Activated CD4-positive, alpha-beta T cell treated with anti-CD3 and anti-CD28 coated beads for 48 hours (primary cell): ENCODE results near the gene PCIF1.

Experiments used
- DNase-seq: peaks from one replicate; pipeline ENCODE4 v3.0.0-alpha.2; 2020

Gene PCIF1

DNA sequence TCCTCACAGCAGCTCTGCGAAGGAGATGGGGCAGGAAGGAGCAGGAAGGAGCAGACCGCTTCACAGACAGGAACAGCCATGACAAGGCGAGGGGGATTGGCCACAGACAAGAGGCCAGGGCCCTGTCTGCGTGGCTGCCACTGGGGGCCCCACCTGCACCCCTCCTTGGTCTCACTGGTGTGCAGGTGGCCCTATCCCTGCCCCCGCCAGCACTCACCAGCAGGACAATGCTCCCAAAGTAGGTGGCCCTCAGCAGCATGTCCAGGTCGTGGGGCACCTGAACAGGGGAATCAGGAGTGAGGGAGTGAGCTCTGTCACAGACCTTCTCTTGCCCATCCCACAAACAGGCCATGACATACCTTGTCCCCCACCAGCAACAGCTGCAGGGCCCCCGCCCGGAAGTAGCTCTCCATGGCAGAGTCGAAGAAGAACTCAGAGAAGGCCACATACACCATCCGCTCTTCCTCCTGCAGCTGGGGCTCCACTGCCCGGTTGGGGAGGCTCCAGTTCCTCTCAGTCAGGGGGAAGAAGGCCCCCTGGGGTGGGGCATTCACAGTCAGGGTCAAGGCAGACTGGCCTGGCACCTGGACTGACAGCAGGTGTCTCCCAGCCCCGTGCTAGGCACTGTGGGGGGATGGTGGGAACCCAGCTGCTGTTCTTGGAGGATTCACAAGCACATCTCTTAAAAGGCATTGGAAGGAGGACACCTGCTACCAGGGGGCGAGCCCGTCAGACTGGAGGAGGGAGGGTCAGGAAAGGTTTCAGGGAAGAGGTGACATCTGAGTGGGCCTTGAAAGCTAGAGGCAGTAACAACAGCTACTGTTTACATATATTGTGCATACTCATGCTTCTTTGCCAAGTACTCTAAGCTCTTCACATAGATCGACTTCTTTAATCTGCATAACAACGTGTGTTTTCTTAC, 29.6 kb upstream of the PCIF1 start:
- no peak for DNase-seq

DNA sequence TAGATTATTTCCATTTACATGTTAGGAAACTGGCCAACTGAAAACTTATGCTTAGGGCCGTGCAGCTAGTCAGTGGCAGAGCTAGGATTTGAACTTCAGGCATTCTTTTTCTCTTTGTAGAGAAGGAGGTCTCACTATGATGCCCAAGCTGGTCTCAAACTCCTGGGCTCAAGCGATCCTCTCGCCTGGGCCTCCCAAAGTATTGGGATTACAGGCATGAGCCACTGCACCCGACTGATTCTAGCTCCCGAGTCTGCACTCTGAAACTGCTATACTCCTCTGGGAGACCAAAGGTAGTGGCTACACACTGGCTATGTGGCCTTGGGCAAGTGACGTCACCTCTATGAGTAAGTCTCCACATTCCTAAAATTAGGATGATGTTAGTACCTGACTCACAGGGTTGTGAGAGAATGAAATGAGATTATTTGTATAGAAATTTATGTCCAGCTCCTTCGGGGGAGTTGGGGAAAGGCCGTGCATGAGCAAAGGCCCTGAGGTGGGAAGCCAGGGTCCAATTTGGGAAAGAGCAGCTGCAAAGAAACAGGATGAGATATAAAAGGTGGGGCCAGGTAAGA, 28.9 kb upstream of the PCIF1 start:
- no peak for DNase-seq

DNA sequence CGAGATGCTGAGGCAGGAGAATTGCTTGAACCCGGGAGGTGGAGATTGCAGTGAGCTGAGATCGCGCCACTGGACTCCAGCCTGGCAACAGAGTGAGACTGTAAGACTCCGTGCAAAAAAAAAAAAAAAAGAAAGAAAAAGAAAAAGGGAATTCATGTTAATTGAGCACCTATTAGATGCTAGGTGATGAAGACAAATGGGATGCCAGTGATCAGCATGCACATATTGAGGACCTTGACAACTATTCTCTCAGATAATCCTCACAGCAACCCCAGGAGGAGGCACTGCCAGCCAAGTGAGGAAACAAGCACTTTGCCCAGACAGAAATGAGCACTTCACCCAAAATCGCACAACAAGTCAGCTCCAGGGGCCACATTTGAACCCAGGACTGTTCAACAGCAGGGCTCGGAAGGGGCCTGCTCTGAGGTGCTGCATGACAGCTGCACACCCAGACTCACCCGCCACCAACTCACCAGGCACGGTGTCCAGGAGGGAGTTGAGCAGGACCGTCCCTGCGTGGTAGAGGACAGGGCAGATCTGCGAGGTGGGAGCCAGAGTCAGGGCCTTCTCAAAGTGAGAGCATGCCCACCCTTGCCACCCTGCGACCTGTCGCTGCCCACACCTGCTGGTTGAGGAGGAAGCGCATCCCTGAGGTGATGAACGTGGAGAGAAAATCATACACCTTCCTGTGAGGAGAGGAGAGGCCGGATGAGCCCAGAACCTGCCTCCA, 27.1 kb upstream of the PCIF1 start:
- DNase-seq, result no peak

DNA sequence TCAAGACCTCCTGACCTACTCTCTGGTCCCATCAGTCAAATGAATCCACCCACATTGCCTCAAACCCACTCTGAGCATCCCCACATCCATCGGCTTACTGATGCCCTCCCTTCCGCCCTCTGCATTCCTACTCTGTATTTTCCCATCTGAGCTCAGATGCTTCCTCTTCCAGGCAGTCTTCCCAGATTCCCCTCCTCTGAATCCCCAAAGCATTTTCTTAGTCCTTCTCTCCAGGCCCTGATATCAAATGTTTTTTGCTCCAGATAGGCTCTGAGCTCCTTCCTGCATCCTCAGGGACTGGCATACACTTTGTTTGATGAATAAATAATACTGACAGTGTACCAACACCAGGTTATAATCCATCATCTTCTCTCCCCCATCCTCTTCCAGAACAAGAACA, 26.4 kb upstream of the PCIF1 start:
- no peak for DNase-seq

DNA sequence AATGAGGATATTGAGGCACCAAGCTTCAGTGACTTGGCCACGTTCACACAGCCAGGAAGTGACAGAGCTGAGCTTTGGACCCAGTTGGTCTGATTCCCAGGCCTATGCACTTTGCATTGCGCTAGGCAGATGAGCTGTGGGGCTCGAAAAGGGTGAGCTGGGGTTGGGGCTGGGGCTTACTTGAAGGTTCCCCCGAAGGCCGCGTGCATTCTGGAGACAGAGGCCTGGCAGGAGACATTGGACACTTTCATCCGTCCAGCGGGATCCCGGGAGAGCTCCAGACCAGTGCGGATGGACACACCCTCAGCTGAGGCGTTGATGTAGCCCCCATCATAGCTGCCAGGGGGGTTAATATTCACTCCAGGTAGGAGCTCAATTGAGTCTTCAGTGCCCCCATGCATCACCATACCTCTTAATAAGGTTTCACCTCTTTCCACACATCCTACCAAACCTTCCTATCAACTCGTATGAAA, 25.1 kb upstream of the PCIF1 start:
- DNase-seq, result no peak

DNA sequence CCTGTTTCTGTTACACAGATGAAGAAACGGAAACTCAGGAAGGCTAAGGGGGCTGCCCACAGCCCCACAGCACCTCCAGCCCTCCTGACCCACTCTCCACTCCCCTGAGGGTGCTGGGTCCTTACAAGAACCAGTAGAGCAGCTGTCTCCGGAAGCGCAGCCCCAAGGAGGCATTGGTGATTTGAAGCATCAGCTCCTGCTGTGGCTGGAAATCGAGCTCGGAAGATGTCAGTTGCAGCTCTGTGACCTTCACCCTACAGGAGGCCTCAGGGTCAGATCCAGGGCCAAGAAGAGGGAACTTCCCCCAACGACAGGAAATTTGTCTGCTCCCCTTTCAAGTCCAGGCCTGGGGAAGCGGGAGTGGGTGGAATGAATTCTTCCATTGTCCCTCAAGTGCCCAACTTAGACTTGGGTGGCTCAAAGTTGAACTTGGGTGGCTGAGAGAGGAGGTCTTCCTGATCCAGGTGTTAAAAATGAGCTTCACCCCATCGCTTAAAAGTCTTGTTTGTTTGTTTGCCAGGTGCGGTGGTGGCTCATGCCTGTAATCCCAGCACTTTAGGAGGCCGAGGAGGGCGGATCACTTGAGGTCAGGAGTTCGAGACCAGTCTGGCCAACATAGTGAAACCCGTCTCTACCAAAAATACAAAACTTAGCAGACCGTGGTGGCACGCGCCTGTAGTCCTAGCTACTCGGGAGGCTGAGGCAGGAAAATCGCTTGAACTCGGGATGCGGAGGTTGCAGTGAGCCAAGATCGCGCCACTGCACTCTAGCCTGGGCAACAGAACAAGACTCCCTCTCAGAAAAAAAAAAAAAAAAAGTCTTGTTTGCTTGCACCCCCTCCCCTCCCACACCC, 24.4 kb upstream of the PCIF1 start:
- DNase-seq, result no peak

DNA sequence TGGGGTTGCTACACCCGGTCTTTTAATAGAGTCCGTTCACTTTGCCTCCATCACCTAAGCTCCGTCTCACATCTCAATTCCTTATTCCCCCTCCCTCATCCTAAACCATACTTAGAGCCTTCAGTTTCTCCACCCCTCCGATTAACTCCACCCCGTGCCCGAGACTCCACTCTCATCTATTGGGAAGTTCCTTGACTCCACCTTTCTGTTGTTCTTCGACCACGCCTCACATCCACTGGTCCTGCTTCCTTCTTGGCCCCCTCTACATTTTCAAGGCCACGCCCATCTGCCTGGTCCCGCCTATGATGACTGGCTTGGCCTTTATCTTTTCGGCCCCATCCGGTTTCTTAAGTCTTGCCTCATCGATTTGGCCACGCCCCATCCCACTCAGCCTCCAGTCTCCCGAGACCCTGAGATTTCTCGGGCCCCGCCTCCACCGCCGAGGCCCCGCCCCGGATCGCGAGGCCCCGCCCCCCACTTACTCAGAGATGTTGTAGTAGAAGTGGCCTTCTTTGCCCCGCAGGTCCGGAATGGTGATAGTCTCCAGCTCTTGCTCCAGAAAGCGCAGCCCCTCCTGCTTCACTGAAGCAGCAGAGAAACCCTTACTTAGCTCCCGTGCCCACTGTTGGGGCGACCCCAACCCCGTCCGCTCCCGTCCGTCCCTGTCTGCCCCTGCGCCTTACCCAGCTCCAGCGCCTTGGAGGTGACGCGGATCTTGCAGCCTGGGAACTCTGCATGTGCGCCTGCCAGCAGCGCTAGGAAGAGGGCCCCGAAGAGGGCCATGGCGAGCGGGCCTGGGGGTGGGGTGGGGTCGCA, 23.6 kb upstream of the PCIF1 start:
- peak; percentile 99 for DNase-seq

DNA sequence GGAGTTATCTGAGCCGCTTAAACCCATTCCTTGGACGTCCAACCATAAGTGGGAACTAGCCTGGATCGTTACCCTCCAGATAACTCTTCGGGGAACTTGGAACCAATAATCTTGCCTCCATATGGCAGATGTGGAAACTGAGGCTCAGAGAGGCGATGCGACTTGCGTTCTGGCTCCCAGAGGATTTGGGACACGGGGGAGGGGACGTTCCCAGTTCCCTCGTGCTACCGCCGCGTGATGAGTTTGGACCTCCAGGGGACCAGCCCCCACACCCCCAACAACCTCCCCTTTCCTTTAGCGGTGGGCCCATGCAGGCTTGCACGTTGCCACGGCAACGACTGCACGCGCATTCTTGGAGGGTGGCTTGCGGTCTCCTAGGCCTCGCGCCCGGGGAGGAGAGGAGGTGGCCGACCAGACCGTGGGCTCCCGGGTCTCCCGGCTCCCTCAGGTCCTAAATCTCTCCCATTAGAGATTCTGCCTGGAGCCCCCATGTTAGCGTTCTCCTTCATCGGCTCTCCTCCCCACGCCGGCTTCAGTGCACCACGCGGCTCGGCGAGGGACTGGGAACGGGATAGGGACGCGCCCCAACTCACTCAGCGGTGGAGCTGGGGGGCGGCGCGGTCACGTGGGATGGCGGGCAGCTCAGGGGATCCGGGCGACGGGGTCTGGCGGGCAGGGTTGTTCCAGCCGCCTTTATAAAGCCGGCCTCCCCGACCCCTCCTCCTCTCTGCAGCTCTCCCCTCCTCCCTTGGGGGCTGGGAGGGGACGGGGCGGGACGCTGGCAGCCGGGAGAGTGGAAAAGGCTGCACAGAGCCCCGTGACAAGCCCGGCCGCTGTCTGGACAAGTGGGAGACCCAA, 22.8 kb upstream of the PCIF1 start, which contains the start of gene PLTP:
TSS of gene PLTP (minus strand) at position 670 of the 858 bp plus-strand sequence. CDS start 703 bp downstream, outside the sequence.
- peak; percentile 33 for DNase-seq

DNA sequence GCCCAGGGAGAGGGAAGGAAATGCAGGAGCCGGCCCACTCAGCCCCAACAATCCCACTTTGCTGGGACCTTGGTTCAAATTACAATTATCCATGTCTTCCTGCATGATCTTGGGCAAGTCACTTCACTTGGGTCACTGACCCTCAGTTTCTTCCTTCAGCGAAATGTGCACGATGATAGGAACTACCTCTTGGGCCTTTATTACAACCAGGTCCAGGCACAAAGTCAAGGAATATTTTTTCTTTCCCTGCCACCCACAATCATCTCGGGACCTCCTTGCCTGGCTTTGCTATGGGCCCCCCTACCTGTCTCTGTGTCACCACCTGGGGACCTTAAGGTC, 22.2 kb upstream of the PCIF1 start:
- no peak for DNase-seq

DNA sequence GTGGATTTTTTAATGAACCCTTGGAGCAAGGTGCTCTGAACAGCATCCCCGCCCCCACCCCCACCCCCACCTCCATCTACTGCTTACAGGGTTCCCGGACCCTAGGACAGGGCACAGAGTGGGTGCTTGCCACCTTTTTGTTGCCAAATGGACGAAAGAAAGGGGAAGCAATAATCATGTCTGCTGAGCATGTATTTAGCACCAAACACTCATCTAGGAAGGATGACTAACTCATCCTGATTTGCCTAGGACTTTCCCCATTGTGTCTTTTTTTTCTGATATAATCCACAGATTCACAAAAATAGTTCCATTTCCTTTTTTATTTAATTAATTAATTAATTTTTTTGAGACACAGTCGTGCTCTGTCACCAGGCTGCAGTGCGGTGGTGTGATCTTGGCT, 21.4 kb upstream of the PCIF1 start:
- no peak for DNase-seq

DNA sequence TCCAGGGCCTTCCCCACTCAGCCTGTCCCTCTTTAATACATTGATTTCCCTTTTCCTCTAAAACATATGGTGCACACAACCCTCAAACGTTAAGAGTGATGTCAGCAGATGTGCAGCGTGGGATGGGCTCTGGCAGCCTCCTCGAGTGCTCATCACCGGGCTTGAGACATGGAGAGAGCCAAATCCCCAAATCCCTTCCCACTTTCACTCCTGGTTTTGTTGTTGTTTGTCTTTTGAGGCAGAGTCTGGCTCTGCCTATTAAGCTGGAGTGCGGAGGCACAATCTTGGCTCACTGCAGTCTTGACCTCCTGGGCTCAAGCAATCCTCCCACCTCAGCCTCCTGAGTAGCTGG, 16.7 kb upstream of the PCIF1 start:
- no peak for DNase-seq

DNA sequence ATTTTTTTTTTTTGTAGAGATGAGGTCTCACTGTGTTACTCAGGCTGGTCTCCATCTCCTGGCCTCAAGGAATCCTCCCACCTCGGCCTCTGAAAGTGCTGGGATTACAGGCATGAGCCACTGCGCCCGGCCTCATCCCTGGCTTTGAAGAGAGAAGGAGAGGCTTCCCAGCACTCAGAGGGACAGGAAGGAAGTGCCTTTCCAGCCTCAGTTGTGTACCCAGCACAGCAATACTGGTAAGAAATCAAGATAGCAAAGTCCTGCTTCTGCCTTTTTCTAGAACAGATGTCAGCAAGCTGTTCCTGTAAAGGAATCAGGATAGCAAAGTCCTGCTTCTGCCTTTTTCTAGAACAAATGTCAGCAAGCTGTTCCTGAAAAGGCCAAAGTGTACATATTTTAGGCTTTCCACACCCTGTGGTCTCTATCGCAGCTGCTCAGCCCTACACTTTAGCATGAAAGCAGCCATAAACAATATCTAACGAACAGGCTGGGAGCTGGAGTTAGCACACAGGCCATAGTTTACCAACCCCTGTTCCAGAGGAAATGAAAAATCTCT, 16.2 kb upstream of the PCIF1 start:
- no peak for DNase-seq

DNA sequence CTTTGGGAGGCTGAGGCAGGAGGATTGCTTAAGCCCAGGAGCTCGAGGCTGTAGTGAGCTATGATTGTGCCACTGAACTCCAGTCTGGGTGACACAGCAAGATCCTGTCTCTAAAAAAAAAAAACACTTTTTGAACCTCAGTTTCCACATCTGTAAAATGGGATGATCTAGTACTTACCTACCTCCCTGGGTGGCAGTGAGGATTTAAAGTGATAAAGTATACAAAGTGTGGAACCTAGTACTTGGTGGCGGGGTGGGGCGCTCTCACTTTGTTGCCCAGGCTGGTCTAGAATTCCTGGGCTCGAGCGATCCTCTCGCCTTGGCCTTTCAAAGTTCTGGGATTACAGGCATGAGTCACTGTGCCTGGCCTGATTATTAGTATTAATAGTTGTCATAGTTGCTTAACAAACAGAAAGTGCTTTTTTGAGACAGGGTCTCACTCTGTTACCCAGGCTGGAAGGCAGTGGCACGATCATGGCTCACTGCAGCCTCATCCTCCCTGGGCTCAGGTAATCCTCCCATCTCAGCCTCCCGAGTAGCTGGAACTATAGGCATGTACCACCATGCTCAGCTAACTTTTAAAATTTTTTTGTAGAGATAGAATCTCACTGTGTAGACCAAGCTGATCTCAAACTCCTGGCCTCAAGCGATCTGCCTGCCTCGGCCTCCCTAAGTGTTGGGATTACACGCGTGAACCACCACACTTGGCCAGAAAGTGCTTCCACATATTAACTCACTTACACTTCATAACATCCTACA, 15.5 kb upstream of the PCIF1 start:
- no peak for DNase-seq

DNA sequence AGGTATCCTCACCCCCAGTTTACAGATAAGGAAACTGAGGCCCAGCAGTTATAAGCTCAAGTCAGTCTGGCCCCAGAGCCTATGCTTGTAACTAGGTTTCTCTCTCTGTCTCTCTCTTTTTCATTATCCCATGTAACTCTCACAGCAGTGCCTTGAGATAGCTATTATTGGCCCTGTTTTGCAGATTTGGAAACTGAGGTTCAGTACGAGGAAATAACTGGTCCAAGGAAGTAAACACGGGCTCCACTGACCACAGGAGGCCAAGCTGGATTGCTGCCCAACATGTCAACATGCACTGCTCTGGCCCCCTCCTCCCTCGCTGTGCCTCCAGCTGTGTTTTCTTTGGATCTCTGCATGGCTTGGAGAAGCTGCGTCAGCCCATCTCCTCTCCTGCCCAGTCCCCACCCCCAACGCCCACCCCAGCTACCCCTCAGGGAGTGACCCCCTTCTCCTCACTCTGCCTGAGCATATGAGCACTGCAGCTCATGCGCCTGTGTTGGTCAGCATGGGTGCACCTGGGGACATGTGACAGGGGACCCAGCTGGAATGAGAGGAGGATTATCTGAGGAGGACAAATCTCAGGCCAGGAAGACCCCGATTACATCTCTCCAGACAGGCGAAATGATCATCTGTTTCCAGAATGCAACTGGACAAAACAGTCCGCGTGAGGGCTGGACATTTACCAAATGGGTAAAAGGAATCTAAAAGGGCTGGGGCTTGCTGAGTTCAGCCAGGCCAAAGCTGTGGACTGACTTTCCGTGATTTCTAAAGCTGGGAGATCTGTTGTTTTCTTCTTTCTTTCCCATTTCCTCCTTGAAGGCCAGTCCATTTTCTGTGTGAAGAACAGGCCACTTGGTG, 14.7 kb upstream of the PCIF1 start:
- DNase-seq, result no peak

DNA sequence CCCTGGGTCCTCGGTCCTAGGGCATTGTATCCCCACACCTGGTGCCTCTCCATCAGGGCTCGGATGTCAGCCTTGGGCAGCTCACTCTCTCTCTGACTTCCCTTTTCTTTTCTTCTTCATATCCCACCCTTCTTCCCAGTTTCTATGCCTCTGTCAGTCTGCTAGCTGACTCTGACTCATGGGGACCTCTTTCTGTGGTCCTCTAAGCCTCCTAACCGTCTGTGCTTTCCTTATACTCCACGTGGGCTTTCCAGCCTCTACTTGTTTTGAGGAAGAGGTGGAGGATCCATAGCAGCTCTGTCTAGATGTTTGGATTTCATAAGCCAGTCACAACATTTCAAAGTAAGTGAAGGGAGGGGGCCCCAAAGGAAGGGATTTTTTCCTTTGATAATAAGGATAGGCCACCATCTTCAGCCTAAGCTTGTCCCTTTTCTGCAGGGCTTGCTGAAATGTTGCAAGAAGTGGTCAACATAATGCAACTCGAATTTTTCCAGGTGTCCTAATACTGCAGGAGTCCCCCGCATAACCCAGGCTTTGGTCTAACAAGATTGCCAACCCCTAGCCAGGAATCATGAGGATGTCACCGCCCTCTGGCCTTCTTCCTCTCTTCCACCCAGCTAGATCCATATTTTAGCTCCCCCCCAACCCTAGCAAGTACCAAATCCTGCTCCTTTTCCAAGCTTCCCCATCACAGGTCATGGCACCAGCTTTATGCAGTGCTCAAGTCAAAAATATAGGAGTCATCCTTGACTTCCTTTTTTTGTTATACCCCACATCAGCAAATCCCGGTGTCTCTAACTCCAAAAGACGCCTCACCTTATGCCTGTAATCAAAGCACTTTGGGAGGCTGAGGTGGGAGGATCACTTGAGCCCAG, 13.8 kb upstream of the PCIF1 start:
- DNase-seq, result no peak

DNA sequence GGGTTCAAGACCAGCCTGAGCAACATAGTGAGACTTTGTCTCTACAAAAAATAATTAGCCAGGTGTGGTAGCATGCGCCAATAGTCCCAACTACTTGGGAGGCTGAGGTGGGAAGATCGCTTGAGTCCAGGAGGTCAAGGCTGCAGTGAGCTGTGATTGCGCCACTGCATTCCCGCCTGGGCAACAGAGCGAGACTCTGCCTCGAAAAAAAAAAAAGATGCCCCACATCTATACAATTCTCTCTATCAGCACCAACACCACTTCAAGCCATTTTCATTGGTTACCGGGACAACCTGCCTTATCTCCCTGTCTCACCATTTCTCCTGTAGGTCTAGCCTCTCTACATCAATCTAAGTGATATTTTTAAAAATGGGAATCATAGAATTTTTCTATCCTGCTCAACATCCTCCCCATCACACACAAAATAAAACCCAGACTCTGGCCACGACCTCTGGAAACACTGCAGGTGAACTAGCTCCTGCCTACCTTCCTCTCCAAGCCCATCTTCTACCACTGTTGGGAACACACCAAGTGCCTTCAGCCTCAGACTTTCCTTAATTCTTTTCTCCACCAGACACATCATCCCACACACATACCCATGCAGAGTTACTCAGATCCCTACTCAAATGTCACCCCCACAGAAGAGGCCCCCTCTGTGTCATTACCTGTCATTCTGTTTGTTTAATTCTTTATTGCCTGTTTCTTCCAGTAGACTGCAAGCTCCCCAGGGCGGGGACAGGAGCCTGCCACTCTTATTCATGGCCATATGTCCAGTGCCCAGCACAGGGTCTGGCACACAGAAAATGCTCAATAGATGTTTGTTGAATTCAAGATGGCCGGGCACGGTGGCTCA, 12.9 kb upstream of the PCIF1 start:
- no peak for DNase-seq
